Loucy (cell line): ENCODE results near the gene STOX2.
A peak's percentile ranks its signal among the peaks of the same experiment; 100 is the strongest.

Source experiments
- H2AFZ ChIP-seq: fragments of 200-600 bp; sonication (generic); 2 replicates; pipeline ENCODE4 v1.6.0; 2016; ENCODE audit warnings: antibody characterized with exemption, mild to moderate bottlenecking, low read length, moderate library complexity
- H3F3A ChIP-seq: fragments of 200-600 bp; 2 replicates; pipeline ENCODE4 v1.6.0; 2016; ENCODE audit warnings: antibody characterized with exemption, low read depth, mild to moderate bottlenecking
- H3K27me3 ChIP-seq: fragments of 200-600 bp; sonication (generic); 2 replicates; pipeline ENCODE4 v1.6.1; 2014; ENCODE audit warnings: low read length, mild to moderate bottlenecking; ENCODE audit not compliant: insufficient read depth, poor library complexity, severe bottlenecking
- H3K36me3 ChIP-seq: fragments of 200-600 bp; sonication (generic); 2 replicates; pipeline ENCODE4 v1.6.1; 2016; ENCODE audit warnings: low read length; ENCODE audit not compliant: insufficient read depth
- H3K4me1 ChIP-seq: fragments of 200-600 bp; sonication (generic); 2 replicates; pipeline ENCODE4 v1.5.1; 2014; ENCODE audit warnings: low read length, mild to moderate bottlenecking; ENCODE audit not compliant: insufficient read depth, poor library complexity, severe bottlenecking
- H3K4me2 ChIP-seq: fragments of 200-600 bp; sonication (generic); 2 replicates; pipeline ENCODE4 v1.6.0; 2014; ENCODE audit warnings: antibody characterized with exemption, low read length, low read depth, mild to moderate bottlenecking; ENCODE audit not compliant: poor library complexity, severe bottlenecking
- H3K4me3 ChIP-seq: fragments of 200-600 bp; sonication (generic); 2 replicates; pipeline ENCODE4 v1.5.1; 2014; ENCODE audit warnings: low read length, mild to moderate bottlenecking, mixed read lengths; ENCODE audit not compliant: poor library complexity, severe bottlenecking
- H3K79me2 ChIP-seq: fragments of 200-600 bp; sonication (generic); 2 replicates; pipeline ENCODE4 v1.6.1; 2014; ENCODE audit warnings: low read length; ENCODE audit not compliant: insufficient read depth
- H3K9ac ChIP-seq: fragments of 200-600 bp; sonication (generic); 2 replicates; pipeline ENCODE4 v1.6.0; 2014; ENCODE audit warnings: mild to moderate bottlenecking, low read depth, low read length, moderate library complexity; ENCODE audit not compliant: poor library complexity, severe bottlenecking
- H3K9me2 ChIP-seq: fragments of 200-600 bp; sonication (generic); replicated peaks from 2 replicates; pipeline ENCODE4 v1.6.1; 2016; ENCODE audit warnings: low read depth, low read length, mixed read lengths
- H3K9me3 ChIP-seq: fragments of 200-600 bp; sonication (generic); 2 replicates; pipeline ENCODE4 v1.6.1; 2014; ENCODE audit warnings: mild to moderate bottlenecking, antibody characterized with exemption, low read length, low read depth; ENCODE audit not compliant: insufficient read depth
- H4K20me1 ChIP-seq: fragments of 200-600 bp; sonication (generic); 2 replicates; pipeline ENCODE4 v1.6.0; 2014; ENCODE audit warnings: antibody characterized with exemption, low read length, mild to moderate bottlenecking; ENCODE audit not compliant: insufficient read depth, poor library complexity, severe bottlenecking
- CTCF ChIP-seq: fragments of 200-600 bp; sonication (generic); conservative IDR thresholded peaks from 2 replicates; pipeline ENCODE4 v1.5.1; 2014; ENCODE audit warnings: mild to moderate bottlenecking, antibody characterized with exemption, low read length
- EZH2phosphoT487 ChIP-seq: fragments of 200-600 bp; IDR thresholded peaks from 2 replicates; pipeline ENCODE4 v1.6.1; 2018; ENCODE audit warnings: antibody characterized with exemption, mild to moderate bottlenecking, moderate library complexity, borderline replicate concordance

STOX2 gene

DNA sequence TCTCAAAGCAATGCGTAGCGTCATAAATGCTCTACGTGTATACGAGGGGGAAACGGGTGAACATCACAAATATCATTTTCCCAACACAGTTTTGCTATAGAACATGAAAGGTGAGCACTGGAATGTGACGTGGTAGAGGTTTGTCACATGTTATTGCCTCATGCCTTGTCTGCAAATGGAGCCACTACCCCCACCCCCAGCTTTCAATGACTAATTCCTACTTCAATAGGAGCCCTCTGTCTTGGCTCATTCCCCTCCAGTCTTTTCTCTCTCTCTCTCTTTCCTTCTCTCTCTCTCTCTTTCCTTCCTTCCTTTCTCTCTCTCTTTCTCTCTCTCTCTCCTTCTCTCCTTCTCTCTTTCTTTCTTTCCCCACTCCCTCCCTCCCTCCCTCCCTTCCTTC, 127.0 kb downstream of the STOX2 start:
- no peaks in the 10 kb centered on the region for H3K27me3 ChIP-seq
- no peaks in the 10 kb centered on the region for H3F3A ChIP-seq
- no peaks in the 10 kb centered on the region for H3K79me2 ChIP-seq
- no peaks in the 10 kb centered on the region for H3K9me3 ChIP-seq
- no peak overlapping the region for H3K4me3 ChIP-seq
- H2AFZ ChIP-seq: no peak overlapping the region
- H3K4me1 ChIP-seq: peaks cover 18% of the 10 kb centered on the region
- H4K20me1 ChIP-seq: no peaks in the 10 kb centered on the region
- H3K36me3 ChIP-seq: no peaks in the 10 kb centered on the region
- TF ChIP-seq CTCF (no peak), EZH2phosphoT487 (no peak)
- H3K4me2 ChIP-seq: no peak overlapping the region
- H3K9me2 ChIP-seq: no peaks in the 10 kb centered on the region
- no peak overlapping the region for H3K9ac ChIP-seq

GRCh38 chr4:184039963-184040383, 134.9 kb downstream of the STOX2 start:
- Histone ChIP-seq H3F3A (no peaks in the 10 kb centered on the region), H3K4me3 (peak overlapping the region; percentile 67), H3K27me3 (peaks cover 17% of the 10 kb centered on the region), H3K4me2 (peak overlapping the region; percentile 77), H3K9me3 (no peaks in the 10 kb centered on the region), H3K36me3 (no peaks in the 10 kb centered on the region), H4K20me1 (no peaks in the 10 kb centered on the region), H3K4me1 (peaks cover 6% of the 10 kb centered on the region), H3K9me2 (no peaks in the 10 kb centered on the region), H3K9ac (peak overlapping the region; percentile 16), H3K79me2 (no peaks in the 10 kb centered on the region), H2AFZ (peak overlapping the region; percentile 91)
- TF ChIP-seq CTCF (no peak), EZH2phosphoT487 (no peak)

DNA sequence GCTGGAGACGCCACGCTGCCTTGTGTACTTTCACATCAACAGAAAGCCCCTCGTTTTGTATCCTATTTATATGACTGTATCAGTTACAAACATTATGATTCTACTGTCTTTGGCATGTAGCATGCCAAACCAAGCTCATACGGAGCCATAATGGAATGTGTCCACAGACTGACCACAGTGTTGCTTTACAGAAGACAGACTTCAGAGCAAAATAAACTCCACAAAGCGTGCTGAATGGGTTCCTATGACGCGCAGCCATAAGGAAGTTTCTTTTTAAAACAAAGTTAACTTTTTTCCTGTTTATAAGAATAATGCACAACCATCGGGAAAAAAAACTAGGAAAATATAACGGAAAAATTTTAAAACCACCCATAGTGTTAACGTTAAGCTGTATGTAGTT, 136.0 kb downstream of the STOX2 start:
- no peak for TF ChIP-seq EZH2phosphoT487
- no peak for TF ChIP-seq CTCF
- Histone ChIP-seq H3K27me3 (peaks cover 17% of the 10 kb centered on the region), H3K79me2 (no peaks in the 10 kb centered on the region), H3K4me2 (no peak overlapping the region), H3F3A (no peaks in the 10 kb centered on the region), H3K4me1 (peaks cover 6% of the 10 kb centered on the region), H3K9me2 (no peaks in the 10 kb centered on the region), H3K4me3 (no peak overlapping the region), H4K20me1 (no peaks in the 10 kb centered on the region), H3K36me3 (no peaks in the 10 kb centered on the region), H3K9ac (no peak overlapping the region), H2AFZ (no peak overlapping the region), H3K9me3 (peaks cover 5% of the 10 kb centered on the region; the same call in 1 of the 2 replicates)
